WERI-Rb-1 (cell line): ENCODE results near the gene CAMTA1.

Source experiments
- DNase-seq: peaks from one replicate; pipeline ENCODE4 v3.0.0-alpha.2; 2020
- H3K27ac ChIP-seq: fragments of 250-450 bp; sonication (Bioruptor Pico); 2 replicates; pipeline ENCODE4 v1.5.1; 2020; ENCODE audit warnings: mild to moderate bottlenecking, moderate library complexity
- H3K27me3 ChIP-seq: fragments of 250-450 bp; sonication (Bioruptor Pico); 2 replicates; pipeline ENCODE4 v1.5.1; 2021; ENCODE audit warnings: mild to moderate bottlenecking, low read depth, moderate library complexity; ENCODE audit not compliant: insufficient read depth, severe bottlenecking
- H3K36me3 ChIP-seq: fragments of 250-450 bp; sonication (Bioruptor Pico); 2 replicates; pipeline ENCODE4 v1.5.1; 2020; ENCODE audit warnings: mild to moderate bottlenecking, moderate library complexity
- H3K4me3 ChIP-seq: 2 replicates; pipeline ENCODE4 v1.5.1; 2011; ENCODE audit warnings: low read depth, mild to moderate bottlenecking, control low read depth, low read length
- H3K9me3 ChIP-seq: fragments of 250-450 bp; sonication (Bioruptor Pico); 2 replicates; pipeline ENCODE4 v1.5.1; 2021; ENCODE audit warnings: mild to moderate bottlenecking, moderate library complexity; ENCODE audit not compliant: severe bottlenecking
- TF ChIP-seq, protein P1 (sequence below): IDR thresholded peaks from 2 replicates; pipeline ENCODE4 v1.5.1; 2011; ENCODE audit warnings: low read depth, mild to moderate bottlenecking, control low read depth, inconsistent platforms, low read length

CAMTA1 gene

DNA sequence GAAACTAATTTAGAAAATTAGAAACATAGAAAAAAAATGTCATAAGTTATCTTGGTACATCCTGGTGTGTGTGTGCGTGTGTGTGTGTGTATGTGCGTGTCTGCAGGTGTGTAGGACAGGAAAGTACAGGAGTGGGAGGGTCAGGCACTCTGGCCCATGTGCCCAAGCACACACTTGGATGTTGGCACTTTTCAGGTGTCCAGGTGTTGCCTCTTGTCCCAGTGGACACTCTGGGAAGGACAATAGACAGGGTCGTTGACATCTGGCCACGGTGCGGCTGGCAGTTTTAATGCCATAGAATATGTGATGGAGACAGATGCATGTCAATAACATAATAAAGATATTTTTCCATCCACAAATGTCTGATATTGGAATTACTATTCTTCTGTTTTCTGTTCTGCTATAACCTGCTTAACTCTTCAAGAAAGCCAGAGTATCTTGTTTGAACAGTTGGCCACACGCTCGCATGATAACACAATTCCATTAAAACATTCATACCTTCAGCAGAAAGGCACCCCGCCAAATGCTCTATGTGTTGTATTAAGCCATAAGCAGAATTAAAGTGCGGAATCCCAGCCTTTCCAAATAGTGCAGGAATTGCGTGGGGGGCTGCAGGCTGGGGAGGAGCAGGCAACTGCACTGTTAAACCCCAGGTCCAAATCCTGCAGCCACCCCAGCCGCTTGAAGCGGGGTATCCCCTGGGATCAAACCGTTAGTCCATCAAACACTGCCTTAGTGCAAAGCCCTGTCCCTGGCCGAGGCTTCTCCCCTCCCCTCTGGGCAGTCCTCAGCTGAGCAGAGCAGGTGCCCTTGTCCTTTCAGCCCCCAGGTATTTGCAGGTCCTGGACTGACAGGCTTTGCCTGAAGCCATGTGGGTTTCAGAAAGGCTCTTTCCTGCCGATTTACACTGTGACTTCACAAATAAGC, 390.0 kb downstream of the CAMTA1 start:
- no peaks in the 10 kb centered on the region for H3K36me3 ChIP-seq
- H3K27me3 ChIP-seq: no peaks in the 10 kb centered on the region
- H3K9me3 ChIP-seq: no peaks in the 10 kb centered on the region
- H3K4me3 ChIP-seq: no peak overlapping the region
- TF ChIP-seq, protein P1, sequence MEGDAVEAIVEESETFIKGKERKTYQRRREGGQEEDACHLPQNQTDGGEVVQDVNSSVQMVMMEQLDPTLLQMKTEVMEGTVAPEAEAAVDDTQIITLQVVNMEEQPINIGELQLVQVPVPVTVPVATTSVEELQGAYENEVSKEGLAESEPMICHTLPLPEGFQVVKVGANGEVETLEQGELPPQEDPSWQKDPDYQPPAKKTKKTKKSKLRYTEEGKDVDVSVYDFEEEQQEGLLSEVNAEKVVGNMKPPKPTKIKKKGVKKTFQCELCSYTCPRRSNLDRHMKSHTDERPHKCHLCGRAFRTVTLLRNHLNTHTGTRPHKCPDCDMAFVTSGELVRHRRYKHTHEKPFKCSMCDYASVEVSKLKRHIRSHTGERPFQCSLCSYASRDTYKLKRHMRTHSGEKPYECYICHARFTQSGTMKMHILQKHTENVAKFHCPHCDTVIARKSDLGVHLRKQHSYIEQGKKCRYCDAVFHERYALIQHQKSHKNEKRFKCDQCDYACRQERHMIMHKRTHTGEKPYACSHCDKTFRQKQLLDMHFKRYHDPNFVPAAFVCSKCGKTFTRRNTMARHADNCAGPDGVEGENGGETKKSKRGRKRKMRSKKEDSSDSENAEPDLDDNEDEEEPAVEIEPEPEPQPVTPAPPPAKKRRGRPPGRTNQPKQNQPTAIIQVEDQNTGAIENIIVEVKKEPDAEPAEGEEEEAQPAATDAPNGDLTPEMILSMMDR: no peak
- H3K27ac ChIP-seq: no peak overlapping the region
- DNase-seq: no peak

DNA sequence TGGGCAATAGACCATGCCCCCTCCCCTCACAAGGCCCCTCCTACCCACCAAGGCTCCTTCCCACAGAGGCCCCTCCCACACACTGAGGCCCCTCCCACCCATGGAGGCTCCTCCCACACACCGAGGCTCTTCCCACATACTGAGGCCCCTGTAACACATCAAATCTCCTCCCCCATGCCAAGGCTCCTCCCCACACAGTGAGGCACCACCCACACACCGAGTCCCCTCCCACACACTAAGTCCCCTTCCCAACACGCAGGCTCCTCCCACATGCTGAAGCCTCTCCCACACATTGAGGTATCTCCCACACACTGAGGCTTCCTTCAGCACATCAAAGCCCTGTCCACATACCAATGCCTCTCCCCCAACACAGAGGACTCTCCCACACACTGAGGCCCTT, 391.8 kb downstream of the CAMTA1 start:
- Histone ChIP-seq H3K36me3 (no peaks in the 10 kb centered on the region), H3K27ac (no peak overlapping the region), H3K27me3 (no peaks in the 10 kb centered on the region), H3K4me3 (no peak overlapping the region), H3K9me3 (no peaks in the 10 kb centered on the region)
- TF ChIP-seq, protein P1: no peak
- DNase-seq: no peak

DNA sequence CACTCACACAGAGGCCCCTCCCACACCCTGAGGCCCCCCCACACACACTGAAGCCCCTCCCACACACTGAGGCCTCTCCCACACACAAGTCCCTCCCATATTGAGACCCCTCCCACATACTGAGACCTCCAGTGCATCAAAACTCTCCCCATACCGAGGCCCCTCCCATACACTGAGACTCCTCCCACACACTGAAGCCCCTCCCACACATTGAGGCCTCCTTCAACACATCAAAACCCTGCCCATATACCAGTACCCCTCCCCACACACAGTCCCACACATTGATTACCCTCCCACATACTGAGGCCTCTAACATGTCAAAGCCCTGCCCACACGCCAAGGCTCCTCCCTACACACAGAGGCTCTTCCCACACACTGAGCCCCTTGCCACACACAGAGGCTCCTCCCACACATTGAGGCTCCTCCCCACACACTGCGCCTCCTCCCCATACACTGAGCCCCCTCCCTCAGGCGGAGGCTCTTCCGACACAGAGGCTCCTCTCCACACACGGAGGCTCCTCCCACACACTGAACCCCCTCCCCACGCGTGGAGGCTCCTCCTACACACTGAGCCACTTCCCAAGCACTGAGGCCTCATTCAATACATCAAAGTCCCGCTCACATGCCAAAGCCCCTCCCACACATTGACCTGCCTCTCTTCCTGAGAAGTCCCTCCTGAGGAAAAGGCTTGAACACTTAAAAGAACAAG, 392.3 kb downstream of the CAMTA1 start:
- Histone ChIP-seq H3K27ac (no peak overlapping the region), H3K27me3 (no peaks in the 10 kb centered on the region), H3K36me3 (no peaks in the 10 kb centered on the region), H3K4me3 (no peak overlapping the region), H3K9me3 (no peaks in the 10 kb centered on the region)
- DNase-seq: no peak
- TF ChIP-seq, protein P1: no peak

- no peak for DNase-seq
- H3K36me3 ChIP-seq: no peaks in the 10 kb centered on the region
- H3K27ac ChIP-seq: no peak overlapping the region
- TF ChIP-seq, protein P1: no peak
- no peaks in the 10 kb centered on the region for H3K27me3 ChIP-seq
- no peaks in the 10 kb centered on the region for H3K9me3 ChIP-seq
- no peak overlapping the region for H3K4me3 ChIP-seq
Measured at GRCh38 chr1:7178336-7178735, 393.1 kb downstream of the CAMTA1 start.

GRCh38 chr1:7178741-7179140, 393.5 kb downstream of the CAMTA1 start:
- Histone ChIP-seq H3K27ac (no peak overlapping the region), H3K9me3 (no peaks in the 10 kb centered on the region), H3K4me3 (no peak overlapping the region), H3K36me3 (no peaks in the 10 kb centered on the region), H3K27me3 (no peaks in the 10 kb centered on the region)
- DNase-seq: no peak
- TF ChIP-seq, protein P1: no peak
